ENCODE results near the gene USP34. TPM values are rescaled to one million over a fixed set of nuclear protein-coding genes. Genes with fewer than 3 reads are reported as not detected.

Gene USP34
- total RNA-seq, 4 donors from 2014 or later = 49.5 to 129 (median 84.9) TPM

DNA sequence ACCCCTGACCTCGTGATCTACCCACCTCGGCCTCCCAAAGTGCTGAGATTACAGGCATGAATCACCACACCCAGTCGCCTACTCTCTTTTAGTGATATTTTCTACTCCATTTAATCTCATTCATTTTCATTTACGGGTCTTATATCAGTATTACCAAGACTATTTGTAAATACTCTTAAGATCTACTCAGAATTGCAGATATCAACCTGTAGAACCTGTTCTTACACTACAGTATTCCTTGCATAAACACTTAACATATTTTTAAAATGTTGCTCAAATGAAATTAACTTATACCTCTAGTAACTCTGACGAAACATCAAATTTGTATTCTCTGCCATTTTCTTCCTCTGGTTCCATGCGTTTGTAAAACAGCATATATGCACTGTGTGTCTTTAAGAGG lies 229.6 kb downstream of the USP34 start:
- WGBS, 2 donors = 94 to 96% methylated on average over 6 of the region's 6 CpGs
- H3K27ac ChIP-seq = no peak overlapping the region

DNA sequence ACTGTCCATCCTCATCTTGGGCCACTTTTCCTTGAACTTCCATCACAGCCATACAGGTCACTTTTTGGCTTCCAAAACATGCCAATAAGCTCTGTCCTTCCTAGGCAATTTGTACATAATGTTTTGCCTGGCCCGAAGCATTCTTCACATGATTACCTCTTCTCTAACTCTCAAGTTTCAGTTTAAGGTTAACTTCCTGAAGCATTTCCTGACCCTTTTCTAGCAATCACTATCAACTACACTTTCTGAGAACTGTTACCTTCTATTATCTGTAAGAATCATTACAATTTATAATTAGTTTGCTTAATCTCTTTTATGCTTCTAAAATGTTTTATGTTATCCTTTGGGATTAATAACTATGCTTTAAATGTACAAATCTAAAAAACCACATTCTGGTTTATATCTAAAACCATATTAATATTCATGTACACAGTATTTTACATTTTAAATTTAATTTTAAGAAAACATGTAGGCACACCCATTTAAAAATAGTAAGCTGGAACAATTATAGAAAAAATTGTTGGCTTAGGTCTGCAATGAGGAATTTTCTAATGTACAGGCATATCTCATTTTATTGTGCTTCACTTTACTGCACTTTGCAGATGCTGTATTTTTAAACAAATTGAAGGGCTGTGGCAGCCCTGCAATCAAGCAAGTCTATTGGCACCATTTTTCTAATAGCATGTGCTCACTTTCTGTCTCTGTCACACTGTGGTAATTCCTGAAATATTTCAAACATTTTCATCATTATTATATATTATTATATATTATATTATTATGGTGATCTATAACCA lies 232.5 kb downstream of the USP34 start:
- peaks cover 0 to 74% (median 0%) of the 10 kb centered on the region in 3 donors for H3K36me3 ChIP-seq
- no peak for DNase-seq
- no peaks in the 10 kb centered on the region for H3K9me3 ChIP-seq
- intact Hi-C loops (cut with DNase I) = no loop called here
- no peaks in the 10 kb centered on the region for H3K27me3 ChIP-seq
- WGBS, 2 donors = 63 to 71% methylated on average over 1 of the region's 1 CpG
- no peak overlapping the region for H3K4me3 ChIP-seq
- H3K4me1 ChIP-seq = no peaks in the 10 kb centered on the region
- TF ChIP-seq POLR2A (IDR thresholded peaks at IDR 0.05) = no peak
- TF ChIP-seq, protein P1, sequence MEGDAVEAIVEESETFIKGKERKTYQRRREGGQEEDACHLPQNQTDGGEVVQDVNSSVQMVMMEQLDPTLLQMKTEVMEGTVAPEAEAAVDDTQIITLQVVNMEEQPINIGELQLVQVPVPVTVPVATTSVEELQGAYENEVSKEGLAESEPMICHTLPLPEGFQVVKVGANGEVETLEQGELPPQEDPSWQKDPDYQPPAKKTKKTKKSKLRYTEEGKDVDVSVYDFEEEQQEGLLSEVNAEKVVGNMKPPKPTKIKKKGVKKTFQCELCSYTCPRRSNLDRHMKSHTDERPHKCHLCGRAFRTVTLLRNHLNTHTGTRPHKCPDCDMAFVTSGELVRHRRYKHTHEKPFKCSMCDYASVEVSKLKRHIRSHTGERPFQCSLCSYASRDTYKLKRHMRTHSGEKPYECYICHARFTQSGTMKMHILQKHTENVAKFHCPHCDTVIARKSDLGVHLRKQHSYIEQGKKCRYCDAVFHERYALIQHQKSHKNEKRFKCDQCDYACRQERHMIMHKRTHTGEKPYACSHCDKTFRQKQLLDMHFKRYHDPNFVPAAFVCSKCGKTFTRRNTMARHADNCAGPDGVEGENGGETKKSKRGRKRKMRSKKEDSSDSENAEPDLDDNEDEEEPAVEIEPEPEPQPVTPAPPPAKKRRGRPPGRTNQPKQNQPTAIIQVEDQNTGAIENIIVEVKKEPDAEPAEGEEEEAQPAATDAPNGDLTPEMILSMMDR (IDR thresholded peaks at IDR 0.05) = no peak
- no peak overlapping the region for H3K27ac ChIP-seq

More for the DNA sequence above, 229.6 kb downstream of the USP34 start:
- no peak for TF ChIP-seq POLR2A (IDR thresholded peaks at IDR 0.05)
- TF ChIP-seq, protein P1 (IDR thresholded peaks at IDR 0.05) = no peak
- Histone ChIP-seq H3K9me3 (no peaks in the 10 kb centered on the region), H3K27me3 (no peaks in the 10 kb centered on the region), H3K4me1 (no peaks in the 10 kb centered on the region), H3K4me3 (no peak overlapping the region), H3K36me3 (peaks cover 0 to 76% (median 7%) of the 10 kb centered on the region in 3 donors)
- DNase-seq = no peak
- intact Hi-C loops (cut with DNase I) = no loop called here

DNA sequence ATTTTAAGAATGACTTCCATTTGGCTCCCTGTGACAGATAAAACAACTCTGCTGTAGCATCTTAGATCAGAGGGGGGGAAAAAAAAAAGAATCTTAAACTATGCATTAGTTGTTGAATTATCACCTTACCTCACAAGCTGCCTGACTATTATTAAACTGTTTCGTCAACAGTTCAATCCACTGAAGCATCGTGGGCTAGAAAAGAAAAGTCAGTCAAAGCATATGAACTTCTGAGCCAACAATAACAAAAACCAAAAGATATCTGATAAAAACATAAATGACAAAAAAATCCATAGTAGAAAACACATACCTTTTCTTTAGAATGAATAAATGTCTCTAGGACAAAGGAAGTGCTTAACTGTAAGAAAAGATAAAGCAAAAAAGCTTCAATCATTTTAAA lies 235.2 kb downstream of the USP34 start:
- Histone ChIP-seq H3K4me3 (no peak overlapping the region), H3K4me1 (no peaks in the 10 kb centered on the region), H3K9me3 (no peaks in the 10 kb centered on the region), H3K27me3 (no peaks in the 10 kb centered on the region), H3K36me3 (peaks cover 0 to 75% (median 5%) of the 10 kb centered on the region in 3 donors), H3K27ac (no peak overlapping the region)
- WGBS, 2 donors = 85 to 86% methylated on average over 2 of the region's 2 CpGs
- no peak for DNase-seq
- TF ChIP-seq POLR2A (IDR thresholded peaks at IDR 0.05) = no peak
- TF ChIP-seq, protein P1 (IDR thresholded peaks at IDR 0.05) = no peak
- intact Hi-C loops (cut with DNase I) = no loop called here

DNA sequence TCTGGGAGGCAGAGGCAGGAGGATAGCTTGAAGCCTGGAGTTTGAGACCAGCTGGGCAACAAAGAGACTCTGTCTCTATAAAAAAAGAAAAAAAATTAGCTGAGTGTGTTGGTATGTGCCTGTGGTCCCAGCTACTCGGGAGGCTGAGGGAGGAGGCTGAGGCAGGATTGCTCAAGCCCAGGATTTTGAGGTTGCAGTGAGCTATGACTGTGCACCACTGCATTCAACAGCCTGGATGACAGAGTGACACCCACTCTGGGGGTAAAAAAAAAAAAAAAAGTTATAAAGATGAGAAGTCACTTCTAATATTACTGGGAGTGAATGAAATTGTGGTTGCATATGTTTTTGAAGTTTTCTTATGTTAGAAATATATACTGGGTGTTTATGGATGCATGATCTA lies 237.3 kb downstream of the USP34 start:
- DNase-seq = no peak
- Histone ChIP-seq H3K9me3 (no peaks in the 10 kb centered on the region), H3K36me3 (peaks cover 0 to 75% (median 5%) of the 10 kb centered on the region in 3 donors), H3K4me3 (no peak overlapping the region), H3K27ac (no peak overlapping the region), H3K27me3 (no peaks in the 10 kb centered on the region), H3K4me1 (no peaks in the 10 kb centered on the region)
- intact Hi-C loops (cut with DNase I) = no loop called here
- 74 to 91% methylated on average over 1 of the region's 1 CpG for whole genome bisulfite sequencing, 2 donors
- no peak for TF ChIP-seq POLR2A (IDR thresholded peaks at IDR 0.05)
- TF ChIP-seq, protein P1 (IDR thresholded peaks at IDR 0.05) = no peak

DNA sequence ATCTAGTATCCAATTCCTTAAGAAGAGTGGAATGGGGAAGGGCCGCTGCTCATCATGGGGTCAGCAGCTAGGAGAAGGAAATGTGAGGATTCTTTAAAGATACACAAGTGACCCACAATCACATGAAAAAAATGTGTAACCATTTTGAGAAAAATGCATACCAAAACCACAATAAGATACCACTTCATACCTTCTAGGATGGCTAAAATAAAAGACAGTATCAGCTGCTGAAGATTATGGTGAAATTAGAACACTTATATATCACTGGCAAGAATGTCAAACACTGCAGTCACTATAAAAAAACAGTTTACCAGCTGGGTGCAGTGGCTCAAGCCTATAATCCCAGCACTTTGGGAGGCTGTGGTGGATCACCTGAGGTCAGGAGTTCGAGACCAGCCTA lies 241.0 kb downstream of the USP34 start:
- TF ChIP-seq POLR2A (IDR thresholded peaks at IDR 0.05) = no peak
- TF ChIP-seq, protein P1 (IDR thresholded peaks at IDR 0.05) = no peak
- no peak overlapping the region for H3K4me3 ChIP-seq
- no peaks in the 10 kb centered on the region for H3K27me3 ChIP-seq
- H3K9me3 ChIP-seq = no peaks in the 10 kb centered on the region
- DNase-seq = no peak
- H3K36me3 ChIP-seq = peaks cover 0 to 100% (median 5%) of the 10 kb centered on the region in 3 donors
- intact Hi-C loops (cut with DNase I) = no loop called here
- WGBS, 2 donors = 86 to 94% methylated on average over 2 of the region's 2 CpGs
- no peak overlapping the region for H3K27ac ChIP-seq
- H3K4me1 ChIP-seq = no peaks in the 10 kb centered on the region

Measured in esophagus squamous epithelium (tissue), 5 donors.